Measurements from ENCODE around the gene KANK3.
"Not testable (repeated sequence)": the region's sequence is repeated elsewhere in the genome, so short reads cannot be mapped to it uniquely, and the experiment has no call there.

Gene KANK3

DNA sequence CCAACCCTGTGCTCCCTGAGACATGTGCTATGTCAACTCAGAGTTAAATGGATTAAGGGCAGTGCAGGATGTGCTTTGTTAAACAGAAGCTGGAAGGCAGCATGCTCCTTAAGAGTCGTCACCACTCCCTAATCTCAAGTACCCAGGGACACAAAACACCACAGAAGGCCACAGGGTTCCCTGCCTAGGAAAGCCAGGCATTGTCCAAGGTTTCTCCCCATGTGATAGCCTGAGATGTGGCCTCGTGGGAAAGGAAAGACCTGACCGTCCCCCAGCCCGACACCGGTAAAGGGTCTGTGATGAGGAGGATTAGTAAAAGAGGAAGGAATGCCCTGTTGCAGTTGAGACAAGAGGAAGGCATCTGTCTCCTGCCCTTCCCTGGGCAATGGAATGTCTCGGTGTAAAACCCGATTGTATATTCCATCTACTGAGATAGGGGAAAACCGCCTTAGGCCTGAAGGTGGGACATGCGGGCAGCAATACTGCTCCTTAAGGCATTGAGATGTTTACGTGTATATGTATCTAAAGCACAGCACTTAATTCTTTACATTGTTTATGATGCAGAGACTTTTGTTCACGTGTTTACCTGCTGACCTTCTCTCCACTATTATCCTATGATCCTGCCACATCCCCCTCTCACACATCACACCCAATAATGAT lies 28.0 kb downstream of the KANK3 start:
- not testable (repeated sequence) for DNase-seq

GRCh38 chr19:8311461-8312260 lies 31.4 kb downstream of the KANK3 start:
- DNase-seq = no peak

DNA sequence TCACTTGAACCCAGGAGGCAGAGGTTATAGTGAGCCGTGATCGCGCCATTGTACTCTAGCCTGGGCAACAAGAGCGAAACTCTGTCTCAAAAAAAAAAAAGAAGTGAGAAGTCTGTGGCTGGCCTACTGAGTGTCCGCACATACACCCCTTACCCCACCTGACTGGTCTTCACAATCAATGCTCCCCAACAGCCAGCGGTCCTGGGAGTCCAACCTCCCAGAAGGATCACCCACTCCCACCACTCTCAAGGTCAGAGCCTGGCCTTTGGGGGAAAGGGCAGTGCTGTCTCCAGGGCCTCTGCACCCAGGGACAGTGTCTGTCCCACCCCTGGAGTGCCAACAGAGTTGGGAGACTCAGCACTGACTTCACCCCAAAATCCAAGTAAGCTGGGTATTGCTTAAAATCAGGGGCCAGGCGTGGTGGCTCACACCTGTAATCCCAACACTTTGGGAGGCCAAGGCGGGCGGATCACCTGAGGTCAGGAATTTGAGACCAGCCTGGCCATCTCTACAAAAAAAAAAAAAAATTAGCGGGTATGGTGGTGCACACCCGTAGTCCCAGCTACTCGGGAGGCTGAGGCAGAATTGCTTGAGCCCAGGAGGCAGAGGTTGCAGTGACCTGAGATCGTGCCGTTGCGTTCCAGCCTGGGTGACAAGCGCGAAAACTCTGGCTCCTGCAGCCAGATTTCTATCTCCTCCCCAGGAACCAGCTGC lies 32.6 kb downstream of the KANK3 start:
- no peak for DNase-seq

- DNase-seq = no peak
Observed at GRCh38 chr19:8308891-8309291, 34.2 kb downstream of the KANK3 start.

- peak; percentile 89 for DNase-seq
Observed at GRCh38 chr19:8307965-8308866, 34.8 kb downstream of the KANK3 start, which contains the start of gene CD320. CD320 (minus strand) TSS chr19:8308358; CDS start chr19:8308290, 68 bp downstream.

DNA sequence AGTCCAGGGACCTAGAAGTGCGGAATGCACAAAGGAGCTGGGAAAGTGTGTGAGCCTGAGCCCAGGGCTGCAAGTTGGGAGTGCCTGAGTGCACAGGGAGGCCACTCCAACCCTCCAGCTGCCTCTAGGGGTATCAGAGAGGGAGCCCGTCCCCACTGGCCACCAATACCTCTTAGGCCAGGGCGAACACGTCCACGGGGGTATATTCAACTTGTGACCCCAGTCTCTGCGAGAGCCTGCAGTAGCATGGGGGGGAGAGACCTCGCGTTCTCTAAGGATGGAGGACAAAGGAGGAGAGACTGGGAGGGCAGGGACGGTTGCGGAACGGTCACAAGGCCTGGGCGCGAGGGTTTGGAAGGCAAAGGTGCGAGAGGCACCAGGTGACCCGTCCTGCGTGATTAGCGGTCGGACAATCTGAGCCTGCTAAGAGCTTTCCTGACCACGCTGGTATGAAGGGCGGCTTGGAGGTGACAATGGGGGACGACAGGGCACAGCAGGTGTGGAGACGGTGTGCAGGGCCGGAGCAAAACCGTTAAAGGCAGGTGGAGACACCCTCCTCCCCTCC lies 35.6 kb downstream of the KANK3 start:
- peak; percentile 8 for DNase-seq

DNA sequence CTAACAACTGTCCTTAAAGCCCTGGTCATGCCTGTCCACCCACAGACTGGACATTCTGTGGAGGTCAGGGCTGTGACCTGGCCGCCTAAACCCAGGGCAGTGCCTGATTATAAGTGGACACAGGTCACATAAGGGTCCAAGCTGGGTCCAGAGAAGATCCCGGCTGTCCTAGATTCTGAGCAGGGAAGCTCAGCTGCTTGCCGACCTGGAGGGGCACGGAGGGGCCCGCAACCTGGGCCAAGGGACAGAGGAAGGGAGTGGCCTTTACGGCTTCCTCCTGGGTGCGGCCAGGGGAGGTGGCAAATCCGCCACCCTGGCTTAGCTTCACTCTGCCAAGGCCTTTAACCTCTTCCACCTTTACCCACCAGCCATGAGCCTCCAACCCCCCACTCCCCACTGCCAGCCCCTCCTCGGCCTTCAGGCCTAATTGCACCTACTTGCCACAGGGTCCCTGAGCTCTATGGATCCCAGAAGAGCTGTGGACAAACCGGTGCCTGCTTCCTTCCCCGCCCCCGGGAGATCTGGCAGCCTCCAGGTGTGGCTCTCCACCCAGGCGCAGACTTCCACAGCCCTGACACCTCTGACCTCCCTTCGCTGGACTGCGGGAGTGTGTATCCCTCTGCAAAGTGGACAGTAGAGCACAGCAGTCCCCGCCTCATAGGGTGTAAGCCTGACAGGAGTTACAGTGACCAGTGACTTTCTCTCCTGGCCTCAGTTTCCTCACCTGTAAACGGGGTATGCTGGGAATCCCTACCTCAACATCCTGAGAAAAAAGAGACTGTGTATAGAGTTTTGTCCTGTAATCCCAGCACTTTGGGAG lies 36.6 kb downstream of the KANK3 start:
- DNase-seq = peak; percentile 0

GRCh38 chr19:8305798-8306197 lies 37.3 kb downstream of the KANK3 start:
- no peak for DNase-seq

- DNase-seq = peak; percentile 23
Observed at GRCh38 chr19:8304841-8305621, 38.0 kb downstream of the KANK3 start.

GRCh38 chr19:8302734-8303133 lies 40.3 kb downstream of the KANK3 start:
- DNase-seq = peak; percentile 0

DNA sequence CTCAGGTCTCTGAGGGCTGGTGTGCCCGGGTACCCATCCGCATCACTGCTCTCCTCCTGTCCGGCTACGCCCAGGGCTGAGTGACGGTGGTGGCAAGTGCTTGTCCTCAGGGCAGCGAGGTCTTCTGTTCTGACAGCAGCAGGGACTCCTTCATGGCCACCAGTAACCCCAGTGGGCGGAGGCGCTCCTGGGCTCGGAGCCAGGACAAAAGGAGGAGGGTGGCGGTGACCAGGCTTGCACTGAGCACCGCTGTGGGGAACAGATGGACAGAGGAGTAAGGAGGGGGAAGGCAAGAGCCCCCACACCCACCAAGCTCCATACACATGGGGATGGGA lies 40.7 kb downstream of the KANK3 start:
- no peak for DNase-seq

DNA sequence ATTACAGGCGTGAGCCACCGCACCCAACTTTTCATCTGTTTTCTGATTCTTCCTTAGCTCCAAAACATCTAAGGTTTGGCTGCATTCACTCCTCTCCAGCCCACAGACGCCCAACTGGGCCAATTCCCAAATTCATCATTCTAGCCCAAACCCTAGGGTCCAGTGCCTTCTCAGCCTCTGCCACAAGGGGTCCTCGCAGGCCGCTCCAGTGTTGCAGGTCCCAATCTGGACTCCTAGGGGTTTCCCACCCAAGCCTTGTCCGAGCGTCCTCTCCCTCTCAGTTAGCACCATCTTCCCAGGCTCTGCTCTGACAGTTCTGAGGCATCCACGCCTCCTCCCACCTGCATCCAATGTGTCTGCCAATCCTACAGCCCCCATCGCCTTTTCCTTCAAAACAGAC lies 51.7 kb downstream of the KANK3 start:
- not testable (repeated sequence) for DNase-seq

DNA sequence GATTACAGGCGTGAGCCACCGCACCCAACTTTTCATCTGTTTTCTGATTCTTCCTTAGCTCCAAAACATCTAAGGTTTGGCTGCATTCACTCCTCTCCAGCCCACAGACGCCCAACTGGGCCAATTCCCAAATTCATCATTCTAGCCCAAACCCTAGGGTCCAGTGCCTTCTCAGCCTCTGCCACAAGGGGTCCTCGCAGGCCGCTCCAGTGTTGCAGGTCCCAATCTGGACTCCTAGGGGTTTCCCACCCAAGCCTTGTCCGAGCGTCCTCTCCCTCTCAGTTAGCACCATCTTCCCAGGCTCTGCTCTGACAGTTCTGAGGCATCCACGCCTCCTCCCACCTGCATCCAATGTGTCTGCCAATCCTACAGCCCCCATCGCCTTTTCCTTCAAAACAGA lies 66.6 kb downstream of the KANK3 start:
- not testable (repeated sequence) for DNase-seq

Data from activated CD4-positive, alpha-beta T cell treated with anti-CD3 and anti-CD28 coated beads, Interleukin-2, amount 50 U/mL, for 16 hours (primary cell).